H9 (cell line): Measurements from ENCODE around the gene TBC1D8. TPM values are rescaled to one million over a fixed set of nuclear protein-coding genes. Genes with fewer than 3 reads are reported as not detected.

Experiments
- DNase-seq: peaks from one replicate; pipeline ENCODE4 v3.0.0-alpha.2; 2017
- H2AFZ ChIP-seq: one replicate; pipeline ENCODE4 v1.6.1; 2013; ENCODE audit warnings: mild to moderate bottlenecking, low read length, control low read depth, moderate library complexity
- H2AK5ac ChIP-seq: 2 replicates; pipeline ENCODE4 v1.6.1; 2013; ENCODE audit warnings: low read length, control low read depth, mixed read lengths; ENCODE audit not compliant: insufficient read length
- H2BK120ac ChIP-seq: one replicate; pipeline ENCODE4 v1.6.1; 2013; ENCODE audit warnings: low read depth, mild to moderate bottlenecking, low read length, control low read depth, inconsistent platforms; ENCODE audit not compliant: poor library complexity, severe bottlenecking
- H2BK12ac ChIP-seq: 2 replicates; pipeline ENCODE4 v1.6.1; 2013; ENCODE audit warnings: low read length, control low read depth, mixed read lengths, low read depth; ENCODE audit not compliant: insufficient read length
- H2BK15ac ChIP-seq: 2 replicates; pipeline ENCODE4 v1.6.1; 2013; ENCODE audit warnings: low read depth, low read length, control low read depth
- H2BK20ac ChIP-seq: one replicate; pipeline ENCODE4 v1.6.1; 2013; ENCODE audit warnings: low read depth, mild to moderate bottlenecking, low read length, control low read depth, inconsistent platforms; ENCODE audit not compliant: poor library complexity, severe bottlenecking
- H2BK5ac ChIP-seq: 2 replicates; pipeline ENCODE4 v1.6.1; 2013; ENCODE audit warnings: low read length, control low read depth, mixed read lengths; ENCODE audit not compliant: insufficient read length
- H3K14ac ChIP-seq: 2 replicates; pipeline ENCODE4 v1.6.1; 2013; ENCODE audit warnings: low read length, control low read depth; ENCODE audit not compliant: insufficient read depth
- H3K18ac ChIP-seq: 2 replicates; pipeline ENCODE4 v1.6.1; 2013; ENCODE audit warnings: low read depth, mild to moderate bottlenecking, mixed read lengths, low read length, control low read depth; ENCODE audit not compliant: insufficient read length
- H3K23ac ChIP-seq: 2 replicates; pipeline ENCODE4 v1.6.1; 2013; ENCODE audit warnings: low read length, control low read depth, mixed read lengths, low read depth; ENCODE audit not compliant: insufficient read length
- H3K23me2 ChIP-seq: 2 replicates; pipeline ENCODE4 v1.6.1; 2013; ENCODE audit warnings: low read depth, mild to moderate bottlenecking, mixed read lengths, low read length, control low read depth; ENCODE audit not compliant: insufficient read length, poor library complexity, severe bottlenecking
- H3K27ac ChIP-seq: 2 replicates; pipeline ENCODE4 v1.5.1; 2013; ENCODE audit warnings: low read length, control low read depth, mixed read lengths, low read depth; ENCODE audit not compliant: insufficient read length
- H3K27me3 ChIP-seq: 2 replicates; pipeline ENCODE4 v1.6.1; 2013; ENCODE audit warnings: low read length, control low read depth, inconsistent platforms; ENCODE audit not compliant: insufficient read depth
- H3K4ac ChIP-seq: 2 replicates; pipeline ENCODE4 v1.6.1; 2013; ENCODE audit warnings: low read depth, mild to moderate bottlenecking, control low read depth, inconsistent platforms, low read length, moderate library complexity
- H3K4me1 ChIP-seq: 2 replicates; pipeline ENCODE4 v1.6.1; 2013; ENCODE audit warnings: low read length, control low read depth, inconsistent platforms; ENCODE audit not compliant: insufficient read depth
- H3K4me2 ChIP-seq: 2 replicates; pipeline ENCODE4 v1.6.1; 2013; ENCODE audit warnings: low read length, control low read depth, mixed read lengths; ENCODE audit not compliant: insufficient read length, insufficient read depth
- H3K56ac ChIP-seq: 2 replicates; pipeline ENCODE4 v1.6.1; 2013; ENCODE audit warnings: low read depth, mild to moderate bottlenecking, mixed read lengths, low read length, control low read depth; ENCODE audit not compliant: insufficient read length
- H3K79me1 ChIP-seq: 2 replicates; pipeline ENCODE4 v1.6.1; 2013; ENCODE audit warnings: low read depth, mild to moderate bottlenecking, moderate library complexity, low read length, control low read depth, inconsistent platforms; ENCODE audit not compliant: insufficient read depth, poor library complexity, severe bottlenecking
- H3K79me2 ChIP-seq: 2 replicates; pipeline ENCODE4 v1.6.1; 2013; ENCODE audit warnings: low read length, control low read depth, inconsistent platforms; ENCODE audit not compliant: insufficient read depth
- H3K9ac ChIP-seq: 2 replicates; pipeline ENCODE4 v1.6.1; 2013; ENCODE audit warnings: low read length, control low read depth, mixed read lengths; ENCODE audit not compliant: insufficient read length; ENCODE audit errors: extremely low read depth
- H3K9me3 ChIP-seq: one replicate; pipeline ENCODE4 v1.6.1; 2013; ENCODE audit warnings: low read depth, low read length, inconsistent platforms; ENCODE audit not compliant: control insufficient read depth
- H3T11ph ChIP-seq: one replicate; pipeline ENCODE4 v1.6.1; 2013; ENCODE audit warnings: mild to moderate bottlenecking, low read length, control low read depth, inconsistent platforms
- H4K20me1 ChIP-seq: one replicate; pipeline ENCODE4 v1.6.1; 2013; ENCODE audit not compliant: control insufficient read depth, insufficient read length, insufficient read depth
- H4K5ac ChIP-seq: 2 replicates; pipeline ENCODE4 v1.6.1; 2013; ENCODE audit warnings: low read depth, mild to moderate bottlenecking, mixed read lengths, low read length, control low read depth; ENCODE audit not compliant: insufficient read length
- H4K8ac ChIP-seq: replicated peaks from 2 replicates; pipeline ENCODE4 v1.6.1; 2013; ENCODE audit warnings: low read length, control low read depth, mixed read lengths, low read depth; ENCODE audit not compliant: insufficient read length
- H4K91ac ChIP-seq: 2 replicates; pipeline ENCODE4 v1.6.1; 2013; ENCODE audit warnings: low read depth, mild to moderate bottlenecking, moderate library complexity, mixed read lengths, low read length, control low read depth; ENCODE audit not compliant: insufficient read length
- H3K27ac Mint-ChIP-seq, 3 experiments: 2 replicates in 2 of 3; 3 replicates in 1 of 3; pipeline ENCODE4 v1.8.0; 2020 to 2021; ENCODE audit warnings: mixed read lengths in 3 of 3, mild to moderate bottlenecking in 1 of 3, moderate library complexity in 1 of 3
- H3K27me3 Mint-ChIP-seq: 2 replicates; pipeline ENCODE4 v1.8.0; 2021; ENCODE audit warnings: low read depth, mild to moderate bottlenecking, moderate library complexity, mixed read lengths
- H3K36me3 Mint-ChIP-seq, 3 experiments: 2 replicates in 2 of 3; 3 replicates in 1 of 3; pipeline ENCODE4 v1.8.0; 2020 to 2021; ENCODE audit warnings: low read depth in 3 of 3, mixed read lengths in 3 of 3; ENCODE audit not compliant: insufficient read depth in 1 of 3
- H3K4me1 Mint-ChIP-seq, 2 experiments: 2 replicates each; pipeline ENCODE4 v1.8.0; 2020; ENCODE audit warnings: mixed read lengths in 2 of 2
- H3K4me3 Mint-ChIP-seq, 2 experiments: 2 replicates in 1 of 2; 3 replicates in 1 of 2; pipeline ENCODE4 v1.8.0; 2020 to 2021; ENCODE audit warnings: mild to moderate bottlenecking in 2 of 2, mixed read lengths in 2 of 2, moderate library complexity in 1 of 2
- H3K9me3 Mint-ChIP-seq, 2 experiments: 2 replicates in 1 of 2; 3 replicates in 1 of 2; pipeline ENCODE4 v1.8.0; 2020; ENCODE audit warnings: mild to moderate bottlenecking in 2 of 2, mixed read lengths in 2 of 2, moderate library complexity in 1 of 2
- WGBS: extraction: QIAGEN DNeasy Blood & Tissue Kit; methylation state at CpG from one replicate; pipeline ENCODE4 v1.1.7; 2013; ENCODE audit warnings: missing lambda C conversion rate, low lambda C conversion rate, mixed read lengths; ENCODE audit not compliant: insufficient read length; ENCODE audit errors: extremely low coverage; 5-methylcytosine and 5-hydroxymethylcytosine counted together
- total RNA-seq: library from RNA; stranded (reverse); gene quantifications from 2 replicates; pipeline ENCODE4 v1.2.1, GENCODE V29; 2021
- TF ChIP-seq, protein P1 (sequence below): fragments of 200-600 bp; sonication (generic); conservative IDR thresholded peaks from 3 replicates; pipeline ENCODE4 v1.8.0; 2021; ENCODE audit warnings: antibody characterized with exemption, mild to moderate bottlenecking

Gene TBC1D8
- total RNA-seq, 1 experiment from 2014 or later, result 16.6 TPM

DNA sequence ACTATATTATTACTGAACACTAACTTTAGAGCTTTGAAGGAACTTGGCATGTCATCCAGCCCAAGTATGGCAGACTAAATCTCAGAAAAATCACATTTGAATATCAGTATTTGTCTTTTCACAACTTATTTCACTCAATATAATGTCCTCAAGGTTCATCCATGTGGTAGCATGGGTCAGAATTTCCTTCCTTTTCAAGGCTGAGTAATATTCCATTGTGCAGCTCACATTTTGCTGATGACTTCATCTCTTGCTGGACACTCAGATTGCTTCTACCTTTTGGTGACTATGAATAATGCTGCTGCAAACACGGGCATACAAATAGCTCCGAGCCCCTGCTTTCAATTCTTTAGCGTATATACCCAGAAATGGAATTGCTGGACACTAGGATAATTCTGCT, 102.4 kb downstream of the TBC1D8 start:
- no peak overlapping the region for H3K23ac ChIP-seq
- H2AFZ ChIP-seq, result no peak overlapping the region
- Mint-ChIP-seq H3K4me1 (peaks cover 16 to 21% of the 10 kb centered on the region in 2 experiments), H3K27me3 (no peaks in the 10 kb centered on the region), H3K27ac (no peak overlapping the region), H3K36me3 (peaks cover 16 to 33% (median 21%) of the 10 kb centered on the region in 3 experiments; a peak in 6 of 7 replicates), H3K9me3 (0 out of 5 replicates have a peak, but pooled peaks cover 0 to 4% of the 10 kb centered on the region in 2 experiments), H3K4me3 (no peak overlapping the region)
- no peak overlapping the region for H2BK120ac ChIP-seq
- H3K9ac ChIP-seq, result no peak overlapping the region
- no peaks in the 10 kb centered on the region for H3K79me1 ChIP-seq
- WGBS, result no CpG with 5 or more reads among the region's 3 CpGs
- H3K4me2 ChIP-seq, result no peak overlapping the region
- H2BK12ac ChIP-seq, result no peak overlapping the region
- H4K91ac ChIP-seq, result no peak overlapping the region
- H3K4ac ChIP-seq, result no peak overlapping the region
- no peak overlapping the region for H2BK15ac ChIP-seq
- H4K20me1 ChIP-seq, result no peaks in the 10 kb centered on the region
- no peaks in the 10 kb centered on the region for H3K27me3 ChIP-seq
- H3K23me2 ChIP-seq, result no peaks in the 10 kb centered on the region
- no peak overlapping the region for H4K5ac ChIP-seq
- no peak overlapping the region for H3T11ph ChIP-seq
- no peak overlapping the region for H4K8ac ChIP-seq
- H3K14ac ChIP-seq, result no peak overlapping the region
- no peak overlapping the region for H3K18ac ChIP-seq
- H3K27ac ChIP-seq, result no peak overlapping the region
- no peak overlapping the region for H2AK5ac ChIP-seq
- H3K56ac ChIP-seq, result no peak overlapping the region
- H3K79me2 ChIP-seq, result no peaks in the 10 kb centered on the region
- TF ChIP-seq, protein P1, sequence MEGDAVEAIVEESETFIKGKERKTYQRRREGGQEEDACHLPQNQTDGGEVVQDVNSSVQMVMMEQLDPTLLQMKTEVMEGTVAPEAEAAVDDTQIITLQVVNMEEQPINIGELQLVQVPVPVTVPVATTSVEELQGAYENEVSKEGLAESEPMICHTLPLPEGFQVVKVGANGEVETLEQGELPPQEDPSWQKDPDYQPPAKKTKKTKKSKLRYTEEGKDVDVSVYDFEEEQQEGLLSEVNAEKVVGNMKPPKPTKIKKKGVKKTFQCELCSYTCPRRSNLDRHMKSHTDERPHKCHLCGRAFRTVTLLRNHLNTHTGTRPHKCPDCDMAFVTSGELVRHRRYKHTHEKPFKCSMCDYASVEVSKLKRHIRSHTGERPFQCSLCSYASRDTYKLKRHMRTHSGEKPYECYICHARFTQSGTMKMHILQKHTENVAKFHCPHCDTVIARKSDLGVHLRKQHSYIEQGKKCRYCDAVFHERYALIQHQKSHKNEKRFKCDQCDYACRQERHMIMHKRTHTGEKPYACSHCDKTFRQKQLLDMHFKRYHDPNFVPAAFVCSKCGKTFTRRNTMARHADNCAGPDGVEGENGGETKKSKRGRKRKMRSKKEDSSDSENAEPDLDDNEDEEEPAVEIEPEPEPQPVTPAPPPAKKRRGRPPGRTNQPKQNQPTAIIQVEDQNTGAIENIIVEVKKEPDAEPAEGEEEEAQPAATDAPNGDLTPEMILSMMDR, result no peak
- H2BK5ac ChIP-seq, result no peak overlapping the region
- no peaks in the 10 kb centered on the region; the same call in 1 of the 2 replicates for H3K4me1 ChIP-seq
- H3K9me3 ChIP-seq, result no peaks in the 10 kb centered on the region
- DNase-seq, result no peak
- H2BK20ac ChIP-seq, result no peak overlapping the region
